A549 (cell line): ENCODE data around the gene PIEZO2. TPM values are rescaled to one million over a fixed set of nuclear protein-coding genes. Genes with fewer than 3 reads are reported as not detected.

Source experiments
- ATAC-seq, 2 experiments: fragments of 200-7000 bp in 1 of 2; fragments of >200 bp in 1 of 2; cut with Nextera tagmentation in 1 of 2; cut with Tn5 transposase in 1 of 2; 3 replicates each; pipeline versions ENCODE4 v1.8.0 to v1.9.1; 2018 to 2020; ENCODE audit warnings: mild to moderate bottlenecking in 1 of 2, moderate library complexity in 1 of 2
- CTCF ChIA-PET: fragments of 300-600 bp; sonication (Branson Sonifier 250); formaldehyde crosslinking; extraction: SDS; loops from one replicate; lab custom pipeline; 2021; ENCODE audit warnings: antibody characterized with exemption, inconsistent platforms; lab: Yijun Ruan, JAX
- POLR2A ChIA-PET: fragments of 350-600 bp; formaldehyde crosslinking; extraction: SDS; loops from one replicate; lab custom pipeline; 2021; ENCODE audit warnings: antibody characterized with exemption, inconsistent platforms; lab: Yijun Ruan, JAX
- DNase-seq, 2 experiments: peaks; one replicate each; pipeline versions ENCODE4 v3.0.0 to v3.0.0-alpha.2; 2011 to 2016; ENCODE audit warnings: low read depth in 1 of 2, low spot score in 1 of 2
- FAIRE-seq: peaks from 2 replicates; lab custom pipeline; 2011; peaks lifted over from hg19 to GRCh38; lab: Jason Lieb, UNC
- H3K27ac ChIP-seq, 2 experiments: fragments of >200 bp; sonication (Bioruptor Twin); formaldehyde crosslinking; 3 replicates each; pipeline ENCODE4 v1.5.1; 2016 to 2017
- H3K4me1 ChIP-seq: fragments of >200 bp; sonication (Bioruptor Twin); formaldehyde crosslinking; 3 replicates; pipeline ENCODE4 v1.6.1; 2016
- H3K4me2 ChIP-seq: fragments of >200 bp; sonication (Bioruptor Twin); formaldehyde crosslinking; 3 replicates; pipeline ENCODE4 v1.6.1; 2016
- H3K4me3 ChIP-seq: fragments of >200 bp; sonication (Bioruptor Twin); formaldehyde crosslinking; 3 replicates; pipeline ENCODE4 v1.5.1; 2016
- H3K9me3 ChIP-seq: fragments of >200 bp; sonication (Bioruptor Twin); formaldehyde crosslinking; 3 replicates; pipeline ENCODE4 v1.6.1; 2016
- CEBPB ChIP-seq, 2 experiments: fragments of >200 bp in 1 of 2; sonication (Bioruptor Twin) in 1 of 2; formaldehyde crosslinking in 1 of 2; IDR thresholded peaks; 2 replicates each; pipeline ENCODE4 v1.6.1; 2012 to 2016
- CHD4 ChIP-seq: fragments of 200-600 bp; sonication (generic); IDR thresholded peaks from 2 replicates; pipeline ENCODE4 v1.6.1; 2016; ENCODE audit warnings: antibody characterized with exemption, mild to moderate bottlenecking, borderline replicate concordance
- EHF ChIP-seq: fragments of 250-450 bp; sonication (Bioruptor Pico); IDR thresholded peaks from 2 replicates; pipeline ENCODE4 v1.5.0; 2020; ENCODE audit warnings: mild to moderate bottlenecking
- ESRRA ChIP-seq: fragments of 150-350 bp; IDR thresholded peaks from 2 replicates; pipeline ENCODE4 v1.6.1; 2014; ENCODE audit warnings: mild to moderate bottlenecking, low read length, borderline replicate concordance
- FOSL2 ChIP-seq, 2 experiments: fragments of 450-650 bp in 1 of 2; fragments of >200 bp in 1 of 2; sonication (Bioruptor Twin) in 1 of 2; formaldehyde crosslinking; IDR thresholded peaks; 2 replicates each; pipeline versions ENCODE4 v1.5.0 to v1.6.1; 2016 to 2020; ENCODE audit warnings: mild to moderate bottlenecking in 1 of 2, moderate library complexity in 1 of 2
- FOXS1 ChIP-seq: fragments of 250-450 bp; sonication (Bioruptor Pico); IDR thresholded peaks from 2 replicates; pipeline ENCODE4 v1.5.0; 2020; ENCODE audit warnings: mild to moderate bottlenecking, moderate library complexity
- HOXA7 ChIP-seq: fragments of 250-450 bp; sonication (Bioruptor Pico); IDR thresholded peaks from 2 replicates; pipeline ENCODE4 v1.5.0; 2020; ENCODE audit warnings: mild to moderate bottlenecking, moderate library complexity
- RAD21 ChIP-seq, 2 experiments: fragments of >200 bp in 1 of 2; sonication (Bioruptor Twin) in 1 of 2; formaldehyde crosslinking in 1 of 2; IDR thresholded peaks in 1 of 2; conservative IDR thresholded peaks in 1 of 2; 2 replicates in 1 of 2; 3 replicates in 1 of 2; pipeline ENCODE4 v1.6.1; 2012 to 2018; ENCODE audit warnings: inconsistent platforms in 1 of 2
- RARB ChIP-seq: fragments of 250-450 bp; sonication (Bioruptor Pico); IDR thresholded peaks from 2 replicates; pipeline ENCODE4 v1.8.0; 2021; ENCODE audit warnings: mild to moderate bottlenecking, moderate library complexity
- RFX5 ChIP-seq: fragments of 450-650 bp; IDR thresholded peaks from 2 replicates; pipeline ENCODE4 v1.7.1; 2014; ENCODE audit warnings: antibody characterized with exemption, mild to moderate bottlenecking, moderate library complexity
- SREBF2 ChIP-seq: fragments of 450-650 bp; IDR thresholded peaks from 2 replicates; pipeline ENCODE4 v1.6.1; 2014; ENCODE audit warnings: mild to moderate bottlenecking, moderate library complexity
- ZFP36 ChIP-seq: fragments of 450-650 bp; IDR thresholded peaks from 2 replicates; pipeline ENCODE4 v1.6.1; 2014; ENCODE audit warnings: borderline replicate concordance; ENCODE audit not compliant: partially characterized antibody
- WGBS: methylation state at CpG from one replicate; pipeline ENCODE4 v1.1.6; 2017; ENCODE audit errors: missing lambda C conversion rate; 5-methylcytosine and 5-hydroxymethylcytosine counted together
- polyA plus RNA-seq, 4 experiments: library from polyadenylated mRNA; depleted of rRNA in 3 of 4; stranded (reverse); fragments of >200 nt; fragmentation: RNase III in 1 of 4; extraction: RNeasy Plus Mini Kit Qiagen cat#74134 plus additional on column Dnase treatment in 1 of 4; gene quantifications; 2 replicates in 3 of 4; 3 replicates in 1 of 4; pipeline ENCODE4 v1.2.3, GENCODE V29; 2011 to 2017
- TF ChIP-seq, protein P1 (sequence below): fragments of 250-450 bp; sonication (Bioruptor Pico); IDR thresholded peaks from 2 replicates; pipeline ENCODE4 v1.5.0; 2021; ENCODE audit warnings: mild to moderate bottlenecking, moderate library complexity, borderline replicate concordance
- TF ChIP-seq, protein P2 (sequence below): fragments of 200-600 bp; sonication (generic); IDR thresholded peaks from 2 replicates; pipeline ENCODE4 v1.6.1; 2016; ENCODE audit warnings: antibody characterized with exemption, mild to moderate bottlenecking, moderate library complexity
- TF ChIP-seq, protein P3 (sequence below): IDR thresholded peaks from 2 replicates; pipeline ENCODE4 v1.6.1; 2012
- TF ChIP-seq, protein P4 (sequence below): IDR thresholded peaks from 2 replicates; pipeline ENCODE4 v1.6.1; 2012; ENCODE audit warnings: low read depth, borderline replicate concordance

The PIEZO2 gene
- polyA plus RNA-seq, 2 of the 4 experiments (the other 2 are of a cell fraction) = 0.80 to 1.6 TPM

DNA sequence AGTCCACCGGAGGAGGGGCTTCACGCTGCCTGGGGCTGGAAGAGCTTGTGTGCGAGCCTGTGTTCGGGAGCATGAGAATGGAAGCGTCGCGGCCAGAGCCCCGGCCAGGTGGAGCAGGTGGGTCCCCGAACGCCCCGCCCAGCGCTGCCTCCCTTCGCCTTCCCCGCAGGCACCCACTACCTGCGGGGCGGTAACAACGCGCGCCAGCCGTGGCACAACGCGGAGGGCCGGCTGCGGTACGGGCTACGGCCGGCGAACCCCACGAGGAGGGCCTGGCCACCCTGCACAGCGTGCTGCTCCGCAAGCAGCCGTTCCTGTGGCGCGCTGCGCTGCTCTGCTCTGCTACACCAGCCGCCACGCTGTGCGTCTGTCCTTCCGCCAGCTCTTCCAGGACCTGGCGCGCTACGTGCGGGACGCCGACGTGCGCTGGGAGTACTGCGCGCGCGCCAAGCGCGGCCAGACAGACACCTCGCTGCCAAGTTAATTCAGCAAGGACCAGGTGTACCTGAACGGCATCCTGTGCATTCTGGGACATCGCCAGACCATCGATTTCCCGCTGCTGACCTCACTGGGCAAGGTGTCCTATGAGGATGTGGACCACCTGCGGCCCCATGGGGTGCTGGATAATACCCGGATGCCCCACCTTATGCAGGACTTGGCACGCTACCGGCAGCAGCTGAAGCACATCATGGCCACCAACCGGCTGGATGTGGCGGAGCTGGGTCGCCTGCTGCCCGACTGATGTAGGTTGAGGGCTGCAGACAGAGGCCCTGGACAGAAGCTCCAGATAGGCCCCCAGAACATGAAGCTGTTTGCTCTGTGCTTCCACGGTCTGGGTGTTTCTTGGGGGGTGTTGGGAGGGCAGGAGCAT lies 422.9 kb downstream of the PIEZO2 start:
- POLR2A ChIA-PET = no interaction called here
- DNase-seq (no peak), FAIRE-seq (no peak), ATAC-seq (no peak)
- Histone ChIP-seq H3K9me3 (no peaks in the 10 kb centered on the region), H3K27ac (no peak overlapping the region), H3K4me3 (no peak overlapping the region), H3K4me2 (no peak overlapping the region), H3K4me1 (no peaks in the 10 kb centered on the region)
- CTCF ChIA-PET = no interaction called here
- WGBS = 47% methylated on average over 22 of the region's 67 CpGs
- TF ChIP-seq, protein P1, sequence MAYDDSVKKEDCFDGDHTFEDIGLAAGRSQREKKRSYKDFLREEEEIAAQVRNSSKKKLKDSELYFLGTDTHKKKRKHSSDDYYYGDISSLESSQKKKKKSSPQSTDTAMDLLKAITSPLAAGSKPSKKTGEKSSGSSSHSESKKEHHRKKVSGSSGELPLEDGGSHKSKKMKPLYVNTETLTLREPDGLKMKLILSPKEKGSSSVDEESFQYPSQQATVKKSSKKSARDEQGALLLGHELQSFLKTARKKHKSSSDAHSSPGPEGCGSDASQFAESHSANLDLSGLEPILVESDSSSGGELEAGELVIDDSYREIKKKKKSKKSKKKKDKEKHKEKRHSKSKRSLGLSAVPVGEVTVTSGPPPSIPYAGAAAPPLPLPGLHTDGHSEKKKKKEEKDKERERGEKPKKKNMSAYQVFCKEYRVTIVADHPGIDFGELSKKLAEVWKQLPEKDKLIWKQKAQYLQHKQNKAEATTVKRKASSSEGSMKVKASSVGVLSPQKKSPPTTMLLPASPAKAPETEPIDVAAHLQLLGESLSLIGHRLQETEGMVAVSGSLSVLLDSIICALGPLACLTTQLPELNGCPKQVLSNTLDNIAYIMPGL (CRISPR knock-in tag) = no peak
- no peak for TF ChIP-seq HOXA7 (CRISPR knock-in tag)
- no peak for TF ChIP-seq RAD21 (conservative IDR thresholded peaks at IDR 0.05 in 1 of 2, IDR thresholded peaks at IDR 0.05 in 1 of 2)
- TF ChIP-seq FOSL2 (IDR thresholded peaks at IDR 0.05) = no peak
- TF ChIP-seq FOSL2 (CRISPR knock-in tag; IDR thresholded peaks at IDR 0.05) = no peak
- no peak for TF ChIP-seq RARB (CRISPR knock-in tag)
- no peak for TF ChIP-seq ZFP36
- no peak for TF ChIP-seq SREBF2
- TF ChIP-seq EHF (CRISPR knock-in tag) = no peak
- TF ChIP-seq CHD4 = no peak
- TF ChIP-seq ESRRA = no peak

DNA sequence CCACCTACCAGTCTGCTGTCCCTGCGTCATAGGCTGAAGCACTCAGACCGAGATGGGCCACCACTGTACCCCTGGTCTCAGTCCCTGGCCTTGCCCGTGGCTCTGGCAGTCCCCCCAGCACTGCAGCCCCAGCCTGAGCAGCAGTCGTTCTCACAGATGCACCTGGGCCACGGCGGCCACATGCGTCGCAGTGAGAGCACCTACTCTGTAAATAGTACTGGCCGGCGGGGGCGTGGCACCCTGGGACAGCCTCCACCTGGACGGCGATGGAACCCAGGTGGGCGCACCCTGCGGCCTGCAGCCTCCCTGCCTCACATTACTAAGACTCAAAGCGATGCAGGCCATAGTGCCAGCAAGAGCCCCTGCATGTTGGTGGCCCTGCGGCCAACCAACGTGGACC lies 424.7 kb downstream of the PIEZO2 start:
- TF ChIP-seq RFX5 = no peak
- TF ChIP-seq, protein P2, sequence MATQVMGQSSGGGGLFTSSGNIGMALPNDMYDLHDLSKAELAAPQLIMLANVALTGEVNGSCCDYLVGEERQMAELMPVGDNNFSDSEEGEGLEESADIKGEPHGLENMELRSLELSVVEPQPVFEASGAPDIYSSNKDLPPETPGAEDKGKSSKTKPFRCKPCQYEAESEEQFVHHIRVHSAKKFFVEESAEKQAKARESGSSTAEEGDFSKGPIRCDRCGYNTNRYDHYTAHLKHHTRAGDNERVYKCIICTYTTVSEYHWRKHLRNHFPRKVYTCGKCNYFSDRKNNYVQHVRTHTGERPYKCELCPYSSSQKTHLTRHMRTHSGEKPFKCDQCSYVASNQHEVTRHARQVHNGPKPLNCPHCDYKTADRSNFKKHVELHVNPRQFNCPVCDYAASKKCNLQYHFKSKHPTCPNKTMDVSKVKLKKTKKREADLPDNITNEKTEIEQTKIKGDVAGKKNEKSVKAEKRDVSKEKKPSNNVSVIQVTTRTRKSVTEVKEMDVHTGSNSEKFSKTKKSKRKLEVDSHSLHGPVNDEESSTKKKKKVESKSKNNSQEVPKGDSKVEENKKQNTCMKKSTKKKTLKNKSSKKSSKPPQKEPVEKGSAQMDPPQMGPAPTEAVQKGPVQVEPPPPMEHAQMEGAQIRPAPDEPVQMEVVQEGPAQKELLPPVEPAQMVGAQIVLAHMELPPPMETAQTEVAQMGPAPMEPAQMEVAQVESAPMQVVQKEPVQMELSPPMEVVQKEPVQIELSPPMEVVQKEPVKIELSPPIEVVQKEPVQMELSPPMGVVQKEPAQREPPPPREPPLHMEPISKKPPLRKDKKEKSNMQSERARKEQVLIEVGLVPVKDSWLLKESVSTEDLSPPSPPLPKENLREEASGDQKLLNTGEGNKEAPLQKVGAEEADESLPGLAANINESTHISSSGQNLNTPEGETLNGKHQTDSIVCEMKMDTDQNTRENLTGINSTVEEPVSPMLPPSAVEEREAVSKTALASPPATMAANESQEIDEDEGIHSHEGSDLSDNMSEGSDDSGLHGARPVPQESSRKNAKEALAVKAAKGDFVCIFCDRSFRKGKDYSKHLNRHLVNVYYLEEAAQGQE = no peak
- TF ChIP-seq EHF (CRISPR knock-in tag) = no peak
- no peak for TF ChIP-seq FOXS1 (CRISPR knock-in tag)
- TF ChIP-seq, protein P3, sequence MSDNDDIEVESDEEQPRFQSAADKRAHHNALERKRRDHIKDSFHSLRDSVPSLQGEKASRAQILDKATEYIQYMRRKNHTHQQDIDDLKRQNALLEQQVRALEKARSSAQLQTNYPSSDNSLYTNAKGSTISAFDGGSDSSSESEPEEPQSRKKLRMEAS = no peak
- TF ChIP-seq CEBPB (IDR thresholded peaks at IDR 0.05) = no peak
- TF ChIP-seq, protein P4, sequence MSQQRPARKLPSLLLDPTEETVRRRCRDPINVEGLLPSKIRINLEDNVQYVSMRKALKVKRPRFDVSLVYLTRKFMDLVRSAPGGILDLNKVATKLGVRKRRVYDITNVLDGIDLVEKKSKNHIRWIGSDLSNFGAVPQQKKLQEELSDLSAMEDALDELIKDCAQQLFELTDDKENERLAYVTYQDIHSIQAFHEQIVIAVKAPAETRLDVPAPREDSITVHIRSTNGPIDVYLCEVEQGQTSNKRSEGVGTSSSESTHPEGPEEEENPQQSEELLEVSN = no peak
- H3K4me1 ChIP-seq = no peaks in the 10 kb centered on the region
- H3K9me3 ChIP-seq = no peaks in the 10 kb centered on the region
- H3K4me3 ChIP-seq = no peak overlapping the region
- POLR2A ChIA-PET = no interaction called here
- FAIRE-seq (no peak), ATAC-seq (no peak), DNase-seq (no peak)
- CTCF ChIA-PET = no interaction called here
- no peak overlapping the region for H3K27ac ChIP-seq
- 88% methylated on average over 3 of the region's 18 CpGs for WGBS
- H3K4me2 ChIP-seq = no peak overlapping the region
